ENCODE results near the gene MMP28.

DNA sequence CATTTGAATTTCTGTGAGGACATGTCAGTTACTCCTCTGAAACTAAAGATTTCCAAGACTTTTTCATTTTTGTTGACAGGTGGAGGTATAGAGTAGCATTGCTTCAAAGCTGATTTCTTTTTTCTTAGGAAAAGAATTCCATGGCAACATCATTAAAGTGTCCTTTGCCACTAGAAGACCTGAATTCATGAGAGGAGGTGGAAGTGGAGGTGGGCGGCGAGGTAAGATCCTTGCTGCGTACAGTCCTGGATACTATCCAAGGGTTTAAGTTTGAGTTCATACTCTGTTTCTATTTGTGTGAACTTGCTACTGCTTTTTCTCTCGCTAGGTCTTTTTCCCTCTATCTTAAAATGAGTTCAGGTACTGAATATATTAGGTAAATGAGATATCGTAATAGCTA is 46.8 kb upstream of the MMP28 start:
- TF ChIP-seq EP300 (IDR thresholded peaks at IDR 0.05; ENCODE audit: borderline replicate concordance) (no peak), TAF1 (IDR thresholded peaks at IDR 0.05; ENCODE audit: low read depth) (no peak), FOXM1 (IDR thresholded peaks at IDR 0.05; ENCODE audit: borderline replicate concordance, low read depth) (no peak), YY1 (IDR thresholded peaks at IDR 0.05; ENCODE audit: low read depth) (no peak), CEBPB (IDR thresholded peaks at IDR 0.05) (no peak), RAD21 (IDR thresholded peaks at IDR 0.05; ENCODE audit: low read depth) (no peak), TCF12 (IDR thresholded peaks at IDR 0.05; ENCODE audit: low read depth) (no peak), TEAD4 (IDR thresholded peaks at IDR 0.05) (no peak), ZBTB7A (IDR thresholded peaks at IDR 0.05; ENCODE audit: low read depth) (no peak), NFIC (IDR thresholded peaks at IDR 0.05) (no peak)
- TF ChIP-seq, protein P1, sequence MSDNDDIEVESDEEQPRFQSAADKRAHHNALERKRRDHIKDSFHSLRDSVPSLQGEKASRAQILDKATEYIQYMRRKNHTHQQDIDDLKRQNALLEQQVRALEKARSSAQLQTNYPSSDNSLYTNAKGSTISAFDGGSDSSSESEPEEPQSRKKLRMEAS (IDR thresholded peaks at IDR 0.05), result no peak
- TF ChIP-seq, protein P2, sequence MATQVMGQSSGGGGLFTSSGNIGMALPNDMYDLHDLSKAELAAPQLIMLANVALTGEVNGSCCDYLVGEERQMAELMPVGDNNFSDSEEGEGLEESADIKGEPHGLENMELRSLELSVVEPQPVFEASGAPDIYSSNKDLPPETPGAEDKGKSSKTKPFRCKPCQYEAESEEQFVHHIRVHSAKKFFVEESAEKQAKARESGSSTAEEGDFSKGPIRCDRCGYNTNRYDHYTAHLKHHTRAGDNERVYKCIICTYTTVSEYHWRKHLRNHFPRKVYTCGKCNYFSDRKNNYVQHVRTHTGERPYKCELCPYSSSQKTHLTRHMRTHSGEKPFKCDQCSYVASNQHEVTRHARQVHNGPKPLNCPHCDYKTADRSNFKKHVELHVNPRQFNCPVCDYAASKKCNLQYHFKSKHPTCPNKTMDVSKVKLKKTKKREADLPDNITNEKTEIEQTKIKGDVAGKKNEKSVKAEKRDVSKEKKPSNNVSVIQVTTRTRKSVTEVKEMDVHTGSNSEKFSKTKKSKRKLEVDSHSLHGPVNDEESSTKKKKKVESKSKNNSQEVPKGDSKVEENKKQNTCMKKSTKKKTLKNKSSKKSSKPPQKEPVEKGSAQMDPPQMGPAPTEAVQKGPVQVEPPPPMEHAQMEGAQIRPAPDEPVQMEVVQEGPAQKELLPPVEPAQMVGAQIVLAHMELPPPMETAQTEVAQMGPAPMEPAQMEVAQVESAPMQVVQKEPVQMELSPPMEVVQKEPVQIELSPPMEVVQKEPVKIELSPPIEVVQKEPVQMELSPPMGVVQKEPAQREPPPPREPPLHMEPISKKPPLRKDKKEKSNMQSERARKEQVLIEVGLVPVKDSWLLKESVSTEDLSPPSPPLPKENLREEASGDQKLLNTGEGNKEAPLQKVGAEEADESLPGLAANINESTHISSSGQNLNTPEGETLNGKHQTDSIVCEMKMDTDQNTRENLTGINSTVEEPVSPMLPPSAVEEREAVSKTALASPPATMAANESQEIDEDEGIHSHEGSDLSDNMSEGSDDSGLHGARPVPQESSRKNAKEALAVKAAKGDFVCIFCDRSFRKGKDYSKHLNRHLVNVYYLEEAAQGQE (IDR thresholded peaks at IDR 0.05; ENCODE audit: low read depth), result no peak
